HepG2 (cell line): ENCODE data around the gene ERLIN1. TPM values are rescaled to one million over a fixed set of nuclear protein-coding genes. Genes with fewer than 3 reads are reported as not detected.

Source experiments
- ATF3 ChIP-seq: sonication (generic); formaldehyde crosslinking; IDR thresholded peaks from 2 replicates; pipeline ENCODE4 v1.4.0; 2020; ENCODE audit warnings: missing genetic modification reagents
- CREB3 ChIP-seq: sonication (generic); formaldehyde crosslinking; IDR thresholded peaks from 2 replicates; pipeline ENCODE4 v1.5.0; 2020; ENCODE audit warnings: missing genetic modification reagents
- DZIP1 ChIP-seq: sonication (generic); formaldehyde crosslinking; IDR thresholded peaks from 2 replicates; pipeline ENCODE4 v1.5.0; 2020; ENCODE audit warnings: mild to moderate bottlenecking, missing genetic modification reagents
- GPBP1L1 ChIP-seq: sonication (generic); formaldehyde crosslinking; IDR thresholded peaks from 2 replicates; pipeline ENCODE4 v1.5.0; 2020; ENCODE audit warnings: mild to moderate bottlenecking, missing genetic modification reagents
- JDP2 ChIP-seq: sonication (generic); formaldehyde crosslinking; IDR thresholded peaks from 2 replicates; pipeline ENCODE4 v1.8.1; 2022; ENCODE audit warnings: missing genetic modification reagents, borderline replicate concordance
- MYC ChIP-seq: sonication (generic); formaldehyde crosslinking; IDR thresholded peaks from 2 replicates; pipeline ENCODE4 v1.9.0; 2021; ENCODE audit warnings: missing genetic modification reagents, borderline replicate concordance
- POGK ChIP-seq: sonication (generic); formaldehyde crosslinking; conservative IDR thresholded peaks from 2 replicates; pipeline ENCODE4 v1.8.0; 2022; ENCODE audit warnings: mild to moderate bottlenecking, moderate library complexity, missing genetic modification reagents
- SNAPC2 ChIP-seq: sonication (generic); formaldehyde crosslinking; IDR thresholded peaks from 2 replicates; pipeline ENCODE4 v1.8.1; 2022; ENCODE audit warnings: mild to moderate bottlenecking, missing genetic modification reagents
- SP2 ChIP-seq: sonication (generic); formaldehyde crosslinking; IDR thresholded peaks from 2 replicates; pipeline ENCODE4 v1.5.1; 2020; ENCODE audit warnings: mild to moderate bottlenecking, missing genetic modification reagents
- TCF12 ChIP-seq, 2 experiments: fragments of 450-650 bp in 1 of 2; sonication (generic) in 1 of 2; formaldehyde crosslinking in 1 of 2; IDR thresholded peaks; 2 replicates each; pipeline versions ENCODE4 v1.6.1 to v1.8.0; 2017 to 2022; ENCODE audit warnings: antibody characterized with exemption in 1 of 2, mild to moderate bottlenecking in 1 of 2, missing genetic modification reagents in 1 of 2, moderate library complexity in 1 of 2
- XBP1 ChIP-seq: sonication (generic); formaldehyde crosslinking; IDR thresholded peaks from 2 replicates; pipeline ENCODE4 v1.5.0; 2020; ENCODE audit warnings: missing genetic modification reagents
- ZBTB42 ChIP-seq: sonication (generic); formaldehyde crosslinking; IDR thresholded peaks from 2 replicates; pipeline ENCODE4 v1.5.0; 2020; ENCODE audit warnings: mild to moderate bottlenecking, missing genetic modification reagents
- ZBTB44 ChIP-seq: sonication (generic); formaldehyde crosslinking; IDR thresholded peaks from 2 replicates; pipeline ENCODE4 v1.4.0; 2020; ENCODE audit warnings: missing genetic modification reagents
- ZFP36 ChIP-seq: fragments of 150-350 bp; IDR thresholded peaks from 2 replicates; pipeline ENCODE4 v1.6.1; 2018; ENCODE audit warnings: borderline replicate concordance, low read length, low read depth; ENCODE audit not compliant: partially characterized antibody
- ZNF770 ChIP-seq: sonication (generic); formaldehyde crosslinking; IDR thresholded peaks from 2 replicates; pipeline ENCODE4 v1.5.0; 2020; ENCODE audit warnings: mild to moderate bottlenecking, missing genetic modification reagents
- polyA plus RNA-seq, 8 experiments: library from polyadenylated mRNA; depleted of rRNA in 3 of 8; stranded (reverse) in 7 of 8; unstranded in 1 of 8; fragments of >200 nt; fragmentation: Illumina TruSeq in 4 of 8; extraction: Trizol in 4 of 8; gene quantifications; 2 replicates each; pipeline versions ENCODE4 v1.2.1 to v1.2.3, GENCODE V29; 2011 to 2016; ENCODE audit warnings: low read depth in 4 of 8, missing spikeins in 1 of 8, mixed read lengths in 1 of 8; ENCODE audit not compliant: insufficient read depth in 1 of 8
- total RNA-seq, 5 experiments: library from RNA; depleted of rRNA; stranded (reverse); fragments of >200 nt; fragmentation: Illumina TruSeq; extraction: Trizol; gene quantifications; 2 replicates each; pipeline ENCODE4 v1.2.3, GENCODE V29; 2016; ENCODE audit warnings: low read depth in 1 of 5

Gene ERLIN1
- total and polyA plus RNA-seq, 2 of the 13 experiments (the other 11 are each of a cell fraction or from before 2014, with no cell fraction given): 56.8 to 69.3 TPM

- TF ChIP-seq ZNF770 (peak; percentile 81), CREB3 (CRISPR knock-in tag) (peak; percentile 85; the same call in 1 of the 2 replicates), ZBTB44 (CRISPR knock-in tag) (0 out of 2 replicates have a peak, but pooled peaks have one; percentile 27), ZFP36 (no peak), TCF12 (IDR thresholded peaks at IDR 0.05) (no peak), TCF12 (CRISPR knock-in tag; IDR thresholded peaks at IDR 0.05) (0 out of 2 replicates have a peak, but pooled peaks have one; percentile 48), MYC (peak; percentile 95), XBP1 (CRISPR knock-in tag) (peak; percentile 70; the same call in 1 of the 2 replicates), ATF3 (CRISPR knock-in tag) (peak; percentile 71), ZBTB42 (no peak), JDP2 (CRISPR knock-in tag) (peak; percentile 85; the same call in 1 of the 2 replicates), SP2 (CRISPR knock-in tag) (peak; percentile 35; the same call in 1 of the 2 replicates), SNAPC2 (CRISPR knock-in tag) (peak; percentile 74; the same call in 1 of the 2 replicates), POGK (CRISPR knock-in tag) (peak; percentile 88), DZIP1 (CRISPR knock-in tag) (peak; percentile 47; the same call in 1 of the 2 replicates), GPBP1L1 (no peak)
Measured at GRCh38 chr10:100185364-100186252, at the start of gene ERLIN1 (continued).
